ENCODE measurements around the gene BAHCC1. TPM values are rescaled to one million over a fixed set of nuclear protein-coding genes. Genes with fewer than 3 reads are reported as not detected.

The BAHCC1 gene
- total RNA-seq, 1 experiment from 2014 or later: 3.1 TPM

- H3K18ac ChIP-seq (ENCODE audit: insufficient read length, low read depth, low read length): no peak overlapping the region
- H4K20me1 ChIP-seq (ENCODE audit: control insufficient read depth, insufficient read depth, insufficient read length): no peaks in the 10 kb centered on the region
- H2AFZ ChIP-seq (ENCODE audit: low read length): no peak overlapping the region
- no peaks in the 10 kb centered on the region for H3K9me3 Mint-ChIP-seq
- H3K23me2 ChIP-seq (ENCODE audit: insufficient read length, low read depth, low read length, poor library complexity, severe bottlenecking): no peaks in the 10 kb centered on the region
- no peak overlapping the region for H3K9ac ChIP-seq (ENCODE audit: extremely low read depth, insufficient read length, low read length)
- H3K27ac Mint-ChIP-seq: no peak overlapping the region
- H2AK5ac ChIP-seq (ENCODE audit: insufficient read length, low read length): no peak overlapping the region
- H4K8ac ChIP-seq (replicated peaks; ENCODE audit: insufficient read length, low read depth, low read length): no peak overlapping the region
- no peaks in the 10 kb centered on the region for H3K9me3 ChIP-seq (ENCODE audit: control insufficient read depth, low read depth, low read length)
- no peak for TF ChIP-seq CTCF (conservative IDR thresholded peaks at IDR 0.05)
- H4K5ac ChIP-seq (ENCODE audit: insufficient read length, low read depth, low read length): no peak overlapping the region
- H3K4me1 Mint-ChIP-seq: peaks cover 4 to 9% of the 10 kb centered on the region in 2 experiments; a peak in 3 of 4 replicates
- H3K27ac ChIP-seq (ENCODE audit: insufficient read length, low read depth, low read length): no peak overlapping the region
- H2BK15ac ChIP-seq (ENCODE audit: low read depth, low read length): no peak overlapping the region
- H3K4me3 Mint-ChIP-seq: no peak overlapping the region
- H3K79me1 ChIP-seq (ENCODE audit: insufficient read depth, low read depth, low read length, poor library complexity, severe bottlenecking): no peaks in the 10 kb centered on the region
- WGBS (ENCODE audit: extremely low coverage, insufficient read length, low lambda C conversion rate): no CpG with 5 or more reads among the region's 14 CpGs
- no peak overlapping the region for H3K23ac ChIP-seq (ENCODE audit: insufficient read length, low read depth, low read length)
- H3K4ac ChIP-seq (ENCODE audit: low read depth, low read length): no peak overlapping the region
- H2BK120ac ChIP-seq (ENCODE audit: low read depth, low read length, poor library complexity, severe bottlenecking): no peak overlapping the region
- H3K56ac ChIP-seq (ENCODE audit: insufficient read length, low read depth, low read length): no peak overlapping the region
- no peak overlapping the region for H3T11ph ChIP-seq (ENCODE audit: low read length)
- H3K27me3 Mint-ChIP-seq (ENCODE audit: low read depth): no peaks in the 10 kb centered on the region
- DNase-seq: no peak
- no peaks in the 10 kb centered on the region for H3K27me3 ChIP-seq (ENCODE audit: insufficient read depth, low read length)
- H3K4me1 ChIP-seq (ENCODE audit: insufficient read depth, low read length): no peaks in the 10 kb centered on the region
- H3K14ac ChIP-seq (ENCODE audit: insufficient read depth, low read length): no peak overlapping the region
- H3K4me2 ChIP-seq (ENCODE audit: insufficient read depth, insufficient read length, low read length): no peak overlapping the region
- H2BK12ac ChIP-seq (ENCODE audit: insufficient read length, low read depth, low read length): no peak overlapping the region
- H3K79me2 ChIP-seq (ENCODE audit: insufficient read depth, low read length): no peaks in the 10 kb centered on the region
- H2BK5ac ChIP-seq (ENCODE audit: insufficient read length, low read length): no peak overlapping the region
- H3K36me3 Mint-ChIP-seq (ENCODE audit: insufficient read depth in 1 of 3, low read depth in 3 of 3): no peaks in the 10 kb centered on the region
- no peak overlapping the region for H4K91ac ChIP-seq (ENCODE audit: insufficient read length, low read depth, low read length)
- no peak overlapping the region for H2BK20ac ChIP-seq (ENCODE audit: low read depth, low read length, poor library complexity, severe bottlenecking)
These were observed 44.8 kb downstream of the BAHCC1 start for GRCh38 chr17:81440051-81440471.
